Heart left ventricle (tissue), 16 donors: ENCODE measurements around the gene DCX. TPM values are rescaled to one million over a fixed set of nuclear protein-coding genes. Genes with fewer than 3 reads are reported as not detected.

Experiments
- ATAC-seq, 4 donors: fragments of 200-7000 bp; cut with Tn5 transposase; one replicate each; pipeline ENCODE4 v1.9.1; 2020 to 2022; ENCODE audit warnings: moderate library complexity in 4 of 4, mild to moderate bottlenecking in 3 of 4, moderate number of reproducible peaks in 1 of 4
- DNase-seq, 5 donors: peaks; one replicate each; pipeline ENCODE4 v3.0.0-alpha.2; 2020
- H3K27ac ChIP-seq, 12 donors: fragments of 200-600 bp; sonication (generic) in 4 of 12; one replicate each; pipeline versions ENCODE4 v1.5.0 to v1.8.0; 2016 to 2022; ENCODE audit warnings: mild to moderate bottlenecking in 2 of 12
- H3K27me3 ChIP-seq, 9 donors: fragments of 200-600 bp; sonication (generic) in 2 of 9; one replicate each; pipeline versions ENCODE4 v1.5.1 to v1.8.0; 2016 to 2022; ENCODE audit warnings: mild to moderate bottlenecking in 3 of 9
- H3K36me3 ChIP-seq, 9 donors: fragments of 200-600 bp; sonication (generic) in 2 of 9; one replicate each; pipeline versions ENCODE4 v1.5.0 to v1.8.0; 2018 to 2022; ENCODE audit warnings: mild to moderate bottlenecking in 2 of 9
- H3K4me1 ChIP-seq, 12 donors: fragments of 200-600 bp; sonication (generic) in 4 of 12; one replicate each; pipeline versions ENCODE4 v1.5.0 to v1.8.0; 2016 to 2022; ENCODE audit warnings: mild to moderate bottlenecking in 3 of 12
- H3K4me3 ChIP-seq, 12 donors: fragments of 200-600 bp; sonication (generic) in 4 of 12; one replicate each; pipeline versions ENCODE4 v1.5.0 to v1.8.0; 2017 to 2022; ENCODE audit warnings: mild to moderate bottlenecking in 9 of 12, moderate library complexity in 4 of 12
- H3K9me3 ChIP-seq, 12 donors: fragments of 200-600 bp; sonication (generic) in 4 of 12; one replicate each; pipeline versions ENCODE4 v1.5.0 to v1.8.0; 2016 to 2022; ENCODE audit warnings: mild to moderate bottlenecking in 1 of 12
- CTCF ChIP-seq, 12 donors: fragments of 200-600 bp; sonication (generic) in 4 of 12; IDR thresholded peaks; one replicate each; pipeline versions ENCODE4 v1.5.0 to v1.8.0; 2018 to 2022; ENCODE audit warnings: antibody characterized with exemption in 12 of 12, mild to moderate bottlenecking in 5 of 12
- POLR2A ChIP-seq, 2 donors: fragments of 450-650 bp; IDR thresholded peaks; one replicate each; pipeline ENCODE4 v1.6.1; 2017; ENCODE audit warnings: antibody characterized with exemption in 2 of 2, mild to moderate bottlenecking in 2 of 2, moderate library complexity in 2 of 2
- WGBS, 4 donors: extraction: QIAGEN DNeasy Blood & Tissue Kit in 2 of 4; methylation state at CpG; one replicate each; pipeline versions ENCODE4 v1.1.5 to v1.1.7; 2013 to 2018; 5-methylcytosine and 5-hydroxymethylcytosine counted together
- intact Hi-C, 10 donors: fragments of 100-400 bp; cut with DNase I; formaldehyde crosslinking; loops; one replicate each; pipeline versions ENCODE4 v1.11.1 to v1.14.2; 2022
- polyA plus RNA-seq, 2 donors: library from polyadenylated mRNA; stranded (reverse); fragments of 200-250 nt; gene quantifications; one replicate each; pipeline ENCODE4 v1.2.3, GENCODE V29; 2013
- total RNA-seq, 9 donors: library from RNA; depleted of rRNA in 2 of 9; stranded (reverse); fragments of >200 nt in 2 of 9; fragmentation: NEBNext Ultra II Directional in 3 of 9; extraction: Animal tissue kit (Norgen Biotek cat#: 25700) in 3 of 9; gene quantifications; one replicate each; pipeline versions ENCODE4 v1.1.0 to v1.2.4, GENCODE V29; 2016 to 2023
- donor health status: ischemic (EF 13 %, LVEDD 7.1; RV severe dilation, severe dysfunction).
- donor health status: healthy with polysubstance abuse.
- donor health status: DM: no; HTN: yes; CAD: no.
- donor health status: DM: no; HTN: no; CAD: no.
- donor health status: ischemic (EF 25% LVEDD 6.9; RV normal size, moderate dysfunction).
- donor health status: ischemic (EF 25% LVEDD 5.7; RV mildly dilated, moderate dysfunction).
- donor health status: healthy.
- donor health status: DM: yes; HTN: yes; CAD: no.
- donor health status: ischemic (EF 35%, LVEDD 5.7; RV mildly dilated, moderate dysfunction).
- donor health status: nonischemic (EF 11% LVEDD 7.7; RV severe dilation, severe dysfunction).
- donor health status: DM: yes; HTN: yes; CAD: no.
- donor health status: PGD.
- donor health status: ischemic (EF 29% LVEDD 5.4; RV normal size, mild dysfunction).
- donor health status: nonischemic (EF 23%, LVEDD 6.1; RV moderate dilation, normal function).

DCX gene
- total and polyA plus RNA-seq, 11 donors: 0.04 to 0.09 (median 0.07) TPM; not detected in 7

- H3K9me3 ChIP-seq: no peaks in the 10 kb centered on the region
- peaks cover 0 to 48% (median 0%) of the 10 kb centered on the region in 9 donors for H3K27me3 ChIP-seq
- TF ChIP-seq CTCF (IDR thresholded peaks at IDR 0.05) (no peak), POLR2A (IDR thresholded peaks at IDR 0.05) (no peak)
- intact Hi-C loops: no loop called here
- no peak overlapping the region for H3K4me3 ChIP-seq
- ATAC-seq (no peak), DNase-seq (no peak)
- H3K4me1 ChIP-seq: no peaks in the 10 kb centered on the region
- H3K27ac ChIP-seq: no peak overlapping the region
- H3K36me3 ChIP-seq: no peaks in the 10 kb centered on the region
Measured at GRCh38 chrX:111329370-111329769, 82.6 kb downstream of the DCX start.

- Histone ChIP-seq H3K4me3 (no peak overlapping the region), H3K9me3 (no peaks in the 10 kb centered on the region), H3K4me1 (no peaks in the 10 kb centered on the region), H3K27ac (no peak overlapping the region), H3K27me3 (peaks cover 0 to 43% (median 0%) of the 10 kb centered on the region in 9 donors), H3K36me3 (no peaks in the 10 kb centered on the region)
- TF ChIP-seq CTCF (IDR thresholded peaks at IDR 0.05): no peak
- no peak for TF ChIP-seq POLR2A (IDR thresholded peaks at IDR 0.05)
- ATAC-seq (no peak), DNase-seq (no peak)
- intact Hi-C loops: no loop called here
Measured at GRCh38 chrX:111328858-111329257, 83.1 kb downstream of the DCX start.

- intact Hi-C loops: no loop called here
- Histone ChIP-seq H3K4me3 (no peak overlapping the region), H3K27ac (no peak overlapping the region), H3K36me3 (no peaks in the 10 kb centered on the region), H3K4me1 (no peaks in the 10 kb centered on the region), H3K27me3 (peaks cover 0 to 27% (median 0%) of the 10 kb centered on the region in 9 donors), H3K9me3 (no peaks in the 10 kb centered on the region)
- WGBS, 4 donors: 66 to 87% (median 81%) methylated on average over 1 of the region's 1 CpG
- no peak for DNase-seq
- no peak for TF ChIP-seq CTCF (IDR thresholded peaks at IDR 0.05)
- TF ChIP-seq POLR2A (IDR thresholded peaks at IDR 0.05): no peak
- no peak for ATAC-seq
Measured at GRCh38 chrX:111322231-111322855, 89.6 kb downstream of the DCX start.

DNA sequence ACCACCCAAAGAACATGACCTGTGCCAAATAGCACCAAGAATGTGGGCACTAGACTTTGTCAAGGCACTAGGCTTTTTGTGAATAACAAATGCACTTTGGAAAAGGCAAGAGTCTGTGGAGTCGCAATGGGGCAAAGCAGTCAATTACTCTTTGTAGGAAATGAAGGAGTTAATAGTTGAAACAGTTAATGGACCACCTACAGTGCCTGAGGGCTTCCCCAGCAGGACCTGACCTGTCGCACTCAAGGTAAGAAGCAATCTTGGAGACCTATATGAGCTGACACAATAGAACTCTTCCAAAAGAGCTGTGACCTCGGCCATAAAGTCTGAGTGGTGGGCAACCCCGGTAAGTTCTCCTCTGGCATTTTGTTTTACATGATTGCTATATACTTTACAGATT is 92.5 kb downstream of the DCX start:
- H3K4me1 ChIP-seq: no peaks in the 10 kb centered on the region
- no peaks in the 10 kb centered on the region for H3K36me3 ChIP-seq
- peaks cover 0 to 20% (median 0%) of the 10 kb centered on the region in 9 donors for H3K27me3 ChIP-seq
- no peak for DNase-seq
- no peaks in the 10 kb centered on the region for H3K9me3 ChIP-seq
- no peak for TF ChIP-seq POLR2A (IDR thresholded peaks at IDR 0.05)
- H3K4me3 ChIP-seq: no peak overlapping the region
- WGBS, 4 donors: 49 to 72% (median 66%) methylated on average over 4 of the region's 4 CpGs
- intact Hi-C loops: no loop called here
- H3K27ac ChIP-seq: no peak overlapping the region
- ATAC-seq: no peak

GRCh38 chrX:111318901-111319300 is 93.1 kb downstream of the DCX start:
- H3K27ac ChIP-seq: no peak overlapping the region
- no peak for ATAC-seq
- no peaks in the 10 kb centered on the region for H3K36me3 ChIP-seq
- H3K27me3 ChIP-seq: peaks cover 0 to 20% (median 0%) of the 10 kb centered on the region in 9 donors
- H3K4me3 ChIP-seq: no peak overlapping the region
- TF ChIP-seq POLR2A (IDR thresholded peaks at IDR 0.05): no peak
- no peak for TF ChIP-seq CTCF (IDR thresholded peaks at IDR 0.05)
- intact Hi-C loops: no loop called here
- no peaks in the 10 kb centered on the region for H3K4me1 ChIP-seq
- DNase-seq: no peak
- no peaks in the 10 kb centered on the region for H3K9me3 ChIP-seq
